Neural progenitor cell (in vitro differentiated cells): ENCODE data around the gene CPNE4. TPM values are rescaled to one million over a fixed set of nuclear protein-coding genes. Genes with fewer than 3 reads are reported as not detected.

Source experiments
- DNase-seq: peaks from one replicate; pipeline ENCODE4 v3.0.0-alpha.2; 2016; ENCODE audit warnings: low spot score
- H2AFZ ChIP-seq: fragments of 200-600 bp; sonication (generic); replicated peaks from 2 replicates; pipeline ENCODE4 v1.6.1; 2016; ENCODE audit warnings: antibody characterized with exemption
- H3F3A ChIP-seq: fragments of 200-600 bp; sonication (generic); 2 replicates; pipeline ENCODE4 v1.6.1; 2016; ENCODE audit warnings: antibody characterized with exemption, low read depth
- H3K27ac ChIP-seq: fragments of 200-600 bp; sonication (generic); 2 replicates; pipeline ENCODE4 v1.5.1; 2016; ENCODE audit warnings: mild to moderate bottlenecking
- H3K27me3 ChIP-seq: fragments of 200-600 bp; sonication (generic); 2 replicates; pipeline ENCODE4 v1.6.1; 2016; ENCODE audit warnings: mild to moderate bottlenecking, moderate library complexity
- H3K36me3 ChIP-seq: fragments of 200-600 bp; sonication (generic); 2 replicates; pipeline ENCODE4 v1.5.1; 2016
- H3K4me1 ChIP-seq: fragments of 200-600 bp; sonication (generic); 2 replicates; pipeline ENCODE4 v1.6.1; 2016; ENCODE audit warnings: mixed run types
- H3K4me2 ChIP-seq: fragments of 200-600 bp; sonication (generic); 2 replicates; pipeline ENCODE4 v1.6.1; 2016
- H3K4me3 ChIP-seq: fragments of 200-600 bp; sonication (generic); 2 replicates; pipeline ENCODE4 v1.5.1; 2016
- H3K79me2 ChIP-seq: fragments of 200-600 bp; sonication (generic); 2 replicates; pipeline ENCODE4 v1.6.1; 2016; ENCODE audit warnings: low read depth
- H3K9ac ChIP-seq: fragments of 200-600 bp; sonication (generic); 2 replicates; pipeline ENCODE4 v1.6.1; 2016
- H3K9me3 ChIP-seq: fragments of 200-600 bp; sonication (generic); 2 replicates; pipeline ENCODE4 v1.5.1; 2016; ENCODE audit warnings: low read depth
- H4K20me1 ChIP-seq: fragments of 200-600 bp; sonication (generic); 2 replicates; pipeline ENCODE4 v1.6.1; 2016; ENCODE audit warnings: low read depth
- H3K27ac Mint-ChIP-seq: 3 replicates; pipeline ENCODE4 v1.8.0; 2021; ENCODE audit warnings: mixed read lengths
- H3K27me3 Mint-ChIP-seq: 2 replicates; pipeline ENCODE4 v1.8.0; 2022; ENCODE audit warnings: low read depth, mild to moderate bottlenecking, inconsistent platforms, moderate library complexity, mixed read lengths; ENCODE audit not compliant: insufficient read depth
- H3K36me3 Mint-ChIP-seq: 3 replicates; pipeline ENCODE4 v1.8.0; 2021; ENCODE audit warnings: mixed read lengths
- H3K4me1 Mint-ChIP-seq: 3 replicates; pipeline ENCODE4 v1.8.0; 2021; ENCODE audit warnings: mixed read lengths
- H3K4me3 Mint-ChIP-seq: 3 replicates; pipeline ENCODE4 v1.8.0; 2021; ENCODE audit warnings: mild to moderate bottlenecking, moderate library complexity, mixed read lengths
- H3K9me3 Mint-ChIP-seq: 3 replicates; pipeline ENCODE4 v1.8.0; 2020; ENCODE audit warnings: mixed read lengths
- CTCF ChIP-seq: fragments of 200-600 bp; sonication (generic); IDR thresholded peaks from 2 replicates; pipeline ENCODE4 v1.5.1; 2017; ENCODE audit warnings: antibody characterized with exemption, mild to moderate bottlenecking
- EZH2 ChIP-seq: fragments of 200-600 bp; sonication (generic); IDR thresholded peaks from 2 replicates; pipeline ENCODE4 v1.6.1; 2017; ENCODE audit warnings: antibody characterized with exemption, mild to moderate bottlenecking, moderate library complexity
- EZH2phosphoT487 ChIP-seq: fragments of 200-600 bp; sonication (generic); IDR thresholded peaks from 2 replicates; pipeline ENCODE4 v1.6.1; 2017; ENCODE audit warnings: antibody characterized with exemption
- total RNA-seq: library from RNA; depleted of rRNA; stranded (reverse); fragments of >200 nt; gene quantifications from 2 replicates; pipeline ENCODE4 v1.2.3, GENCODE V29; 2015; ENCODE audit warnings: low replicate concordance

CPNE4 gene
- total RNA-seq, 1 donor from 2014 or later, result not detected

GRCh38 chr3:132032959-132033358 lies 1.9 kb downstream of the CPNE4 start:
- peaks cover 19% of the 10 kb centered on the region for H3K27me3 Mint-ChIP-seq
- peaks cover 43% of the 10 kb centered on the region for H3K4me1 Mint-ChIP-seq
- H3K4me2 ChIP-seq, result peak overlapping the region; percentile 91
- peak overlapping the region; percentile 91 for H3K4me3 Mint-ChIP-seq
- H4K20me1 ChIP-seq, result no peaks in the 10 kb centered on the region
- H2AFZ ChIP-seq, result no peak overlapping the region
- no peaks in the 10 kb centered on the region for H3K36me3 ChIP-seq
- H3F3A ChIP-seq, result no peaks in the 10 kb centered on the region
- no peaks in the 10 kb centered on the region for H3K9me3 Mint-ChIP-seq
- no peaks in the 10 kb centered on the region for H3K36me3 Mint-ChIP-seq
- H3K4me1 ChIP-seq, result peaks cover 5% of the 10 kb centered on the region
- H3K9me3 ChIP-seq, result no peaks in the 10 kb centered on the region
- peaks cover 78% of the 10 kb centered on the region for H3K27me3 ChIP-seq
- TF ChIP-seq EZH2phosphoT487 (no peak), EZH2 (no peak)
- H3K79me2 ChIP-seq, result no peaks in the 10 kb centered on the region
- DNase-seq, result no peak
- H3K27ac Mint-ChIP-seq, result no peak overlapping the region
- no peak overlapping the region for H3K4me3 ChIP-seq
- H3K9ac ChIP-seq, result no peak overlapping the region
- H3K27ac ChIP-seq, result no peak overlapping the region

DNA sequence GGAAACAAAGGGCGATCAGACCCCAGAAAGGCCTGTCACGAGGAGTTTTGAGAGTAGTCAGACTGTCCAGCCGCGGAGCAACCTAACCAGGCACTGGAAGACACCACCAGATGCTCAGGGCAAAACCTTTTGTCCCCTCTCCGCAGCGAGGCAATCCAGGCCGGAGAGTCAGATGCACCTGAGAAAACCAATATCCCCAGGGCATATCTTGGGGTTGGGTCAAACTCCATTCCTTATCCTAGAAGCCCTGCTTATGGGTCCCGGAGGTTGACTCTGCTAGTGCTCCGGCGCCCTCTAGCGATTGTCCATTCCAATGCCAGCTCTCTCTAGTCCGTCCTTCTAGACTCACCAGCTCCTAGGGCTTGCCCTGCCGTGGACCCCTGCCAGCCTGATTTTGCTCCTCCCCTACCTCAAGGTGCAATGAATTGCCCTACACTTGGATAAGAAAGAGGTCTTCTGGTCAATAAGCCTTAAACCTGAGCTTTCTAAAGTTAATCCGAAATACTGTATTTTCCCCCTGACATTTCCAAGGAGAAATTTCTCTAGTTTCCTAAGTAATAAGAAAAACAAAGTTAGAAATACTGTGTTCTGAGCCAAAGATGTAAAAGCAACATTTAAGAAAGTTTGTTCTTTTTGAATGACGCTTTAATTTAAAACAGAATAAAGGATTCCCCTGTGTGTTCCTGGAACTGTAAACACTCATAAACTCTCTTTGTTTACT lies 5.5 kb downstream of the CPNE4 start:
- Histone ChIP-seq H3K4me2 (no peak overlapping the region), H3K4me3 (no peak overlapping the region), H3K9me3 (no peaks in the 10 kb centered on the region), H2AFZ (peak overlapping the region; percentile 34), H3K36me3 (no peaks in the 10 kb centered on the region), H3K27ac (no peak overlapping the region), H3K4me1 (peaks cover 5% of the 10 kb centered on the region), H3K79me2 (no peaks in the 10 kb centered on the region), H3F3A (no peaks in the 10 kb centered on the region), H3K27me3 (peaks cover 47% of the 10 kb centered on the region), H4K20me1 (no peaks in the 10 kb centered on the region), H3K9ac (no peak overlapping the region)
- H3K4me3 Mint-ChIP-seq, result peak overlapping the region; percentile 37
- no peaks in the 10 kb centered on the region for H3K36me3 Mint-ChIP-seq
- no peaks in the 10 kb centered on the region for H3K9me3 Mint-ChIP-seq
- TF ChIP-seq EZH2phosphoT487 (no peak), CTCF (peak; percentile 95), EZH2 (no peak)
- DNase-seq, result peak; percentile 94
- peaks cover 37% of the 10 kb centered on the region for H3K4me1 Mint-ChIP-seq
- peak overlapping the region; percentile 45 for H3K27ac Mint-ChIP-seq
- H3K27me3 Mint-ChIP-seq, result peaks cover 8% of the 10 kb centered on the region

DNA sequence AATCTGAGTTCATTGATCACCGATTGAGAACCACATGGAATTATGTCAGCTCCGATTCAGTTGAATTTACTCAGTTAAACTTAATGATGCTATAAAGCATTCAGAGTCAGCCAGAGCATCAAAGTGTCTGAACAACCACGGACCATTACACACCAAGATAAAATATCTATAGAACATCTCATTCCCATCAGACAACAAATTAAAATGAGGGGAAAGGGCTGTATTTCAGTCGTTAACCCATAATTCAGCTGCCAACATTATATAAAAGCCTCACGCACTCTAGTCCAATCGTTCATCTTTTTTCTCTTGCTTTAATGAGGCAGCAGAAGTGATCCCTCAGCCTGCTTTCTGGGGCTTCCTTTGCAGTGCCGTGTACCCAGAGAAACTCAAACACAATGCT lies 11.9 kb downstream of the CPNE4 start:
- H3K79me2 ChIP-seq, result no peaks in the 10 kb centered on the region
- no peak for TF ChIP-seq EZH2
- TF ChIP-seq CTCF, result no peak
- no peak for TF ChIP-seq EZH2phosphoT487
- H3K27ac Mint-ChIP-seq, result no peak overlapping the region
- no peaks in the 10 kb centered on the region for H3K27me3 Mint-ChIP-seq
- no peaks in the 10 kb centered on the region for H4K20me1 ChIP-seq
- H3K36me3 Mint-ChIP-seq, result no peaks in the 10 kb centered on the region
- no peak overlapping the region for H3K4me3 Mint-ChIP-seq
- H3K9me3 Mint-ChIP-seq, result no peaks in the 10 kb centered on the region
- H3K4me1 ChIP-seq, result no peaks in the 10 kb centered on the region
- no peaks in the 10 kb centered on the region for H3K36me3 ChIP-seq
- no peak for DNase-seq
- H3K9me3 ChIP-seq, result no peaks in the 10 kb centered on the region
- H3K9ac ChIP-seq, result no peak overlapping the region
- H3K27me3 ChIP-seq, result no peaks in the 10 kb centered on the region
- no peak overlapping the region for H3K27ac ChIP-seq
- H3K4me1 Mint-ChIP-seq, result no peaks in the 10 kb centered on the region
- H3F3A ChIP-seq, result no peaks in the 10 kb centered on the region
- no peak overlapping the region for H3K4me2 ChIP-seq
- H2AFZ ChIP-seq, result no peak overlapping the region
- H3K4me3 ChIP-seq, result no peak overlapping the region

GRCh38 chr3:132020058-132020457 lies 14.8 kb downstream of the CPNE4 start:
- Mint-ChIP-seq H3K9me3 (no peaks in the 10 kb centered on the region), H3K4me1 (no peaks in the 10 kb centered on the region), H3K4me3 (no peak overlapping the region), H3K36me3 (no peaks in the 10 kb centered on the region), H3K27me3 (no peaks in the 10 kb centered on the region), H3K27ac (no peak overlapping the region)
- H3K4me3 ChIP-seq, result no peak overlapping the region
- H3K4me1 ChIP-seq, result no peaks in the 10 kb centered on the region
- H2AFZ ChIP-seq, result no peak overlapping the region
- no peak for DNase-seq
- no peaks in the 10 kb centered on the region for H3F3A ChIP-seq
- no peak overlapping the region for H3K27ac ChIP-seq
- H3K4me2 ChIP-seq, result no peak overlapping the region
- TF ChIP-seq EZH2 (no peak), EZH2phosphoT487 (no peak), CTCF (no peak)
- no peaks in the 10 kb centered on the region for H3K9me3 ChIP-seq
- no peak overlapping the region for H3K9ac ChIP-seq
- H3K27me3 ChIP-seq, result no peaks in the 10 kb centered on the region
- H4K20me1 ChIP-seq, result no peaks in the 10 kb centered on the region
- no peaks in the 10 kb centered on the region for H3K79me2 ChIP-seq
- no peaks in the 10 kb centered on the region for H3K36me3 ChIP-seq
